Urinary bladder (tissue), 4 donors: ENCODE data around the gene AKTIP. TPM values are rescaled to one million over a fixed set of nuclear protein-coding genes. Genes with fewer than 3 reads are reported as not detected.

Source experiments
- DNase-seq: peaks from one replicate; pipeline ENCODE4 v3.0.0-alpha.2; 2015; ENCODE audit errors: extremely low spot score
- H3K27ac ChIP-seq: one replicate; pipeline ENCODE4 v1.5.1; 2013; ENCODE audit warnings: low read depth, mild to moderate bottlenecking, moderate library complexity
- H3K36me3 ChIP-seq: one replicate; pipeline ENCODE4 v1.6.1; 2013; ENCODE audit warnings: mild to moderate bottlenecking, moderate library complexity; ENCODE audit not compliant: insufficient read depth
- H3K4me1 ChIP-seq: one replicate; pipeline ENCODE4 v1.6.1; 2013; ENCODE audit warnings: mild to moderate bottlenecking, moderate library complexity; ENCODE audit not compliant: insufficient read depth
- H3K4me3 ChIP-seq: one replicate; pipeline ENCODE4 v1.5.1; 2013; ENCODE audit warnings: low read depth, low read length
- WGBS: extraction: QIAGEN DNeasy Blood & Tissue Kit; methylation state at CpG from one replicate; pipeline ENCODE4 v1.1.7; 2013; 5-methylcytosine and 5-hydroxymethylcytosine counted together
- polyA plus RNA-seq: library from polyadenylated mRNA; stranded (reverse); fragments of 200-250 nt; gene quantifications from one replicate; pipeline ENCODE4 v1.2.3, GENCODE V29; 2013
- total RNA-seq: library from RNA; depleted of rRNA; stranded (reverse); fragments of >200 nt; gene quantifications from one replicate; pipeline ENCODE4 v1.2.3, GENCODE V29; 2014
- donor health status: healthy with polysubstance abuse.
- donor health status: healthy.

AKTIP gene
- total and polyA plus RNA-seq, 2 donors: 35.9 to 45.1 TPM

- DNase-seq: no peak
- Histone ChIP-seq H3K36me3 (no peaks in the 10 kb centered on the region), H3K4me3 (no peak overlapping the region), H3K4me1 (no peaks in the 10 kb centered on the region), H3K27ac (peak overlapping the region; percentile 16)
- WGBS: 42% methylated on average over 29 of the region's 29 CpGs
These were observed 7.1 kb upstream of the AKTIP start for GRCh38 chr16:53509906-53510703.

GRCh38 chr16:53507464-53508179, 4.6 kb upstream of the AKTIP start:
- Histone ChIP-seq H3K36me3 (no peaks in the 10 kb centered on the region), H3K4me3 (no peak overlapping the region), H3K27ac (no peak overlapping the region), H3K4me1 (no peaks in the 10 kb centered on the region)
- 87% methylated on average over 12 of the region's 12 CpGs for WGBS
- DNase-seq: no peak

- H3K27ac ChIP-seq: no peak overlapping the region
- no peaks in the 10 kb centered on the region for H3K36me3 ChIP-seq
- 90% methylated on average over 3 of the region's 3 CpGs for WGBS
- no peak overlapping the region for H3K4me3 ChIP-seq
- DNase-seq: no peak
- H3K4me1 ChIP-seq: peaks cover 2% of the 10 kb centered on the region
These were observed 3.2 kb upstream of the AKTIP start for GRCh38 chr16:53506254-53506653.

- no peak overlapping the region for H3K27ac ChIP-seq
- no peaks in the 10 kb centered on the region for H3K36me3 ChIP-seq
- no peak overlapping the region for H3K4me3 ChIP-seq
- no peak for DNase-seq
- WGBS: 78% methylated on average over 7 of the region's 7 CpGs
- peaks cover 2% of the 10 kb centered on the region for H3K4me1 ChIP-seq
These were observed 1.7 kb upstream of the AKTIP start for GRCh38 chr16:53504665-53505064.

GRCh38 chr16:53503991-53504663, 1.1 kb upstream of the AKTIP start:
- peak overlapping the region; percentile 47 for H3K4me3 ChIP-seq
- no peaks in the 10 kb centered on the region for H3K36me3 ChIP-seq
- peak overlapping the region; percentile 92 for H3K27ac ChIP-seq
- H3K4me1 ChIP-seq: peaks cover 2% of the 10 kb centered on the region
- no peak for DNase-seq
- WGBS: 7% methylated on average over 15 of the region's 15 CpGs

- H3K4me3 ChIP-seq: peak overlapping the region; percentile 91
- DNase-seq: peak; percentile 100
- peaks cover 2% of the 10 kb centered on the region for H3K4me1 ChIP-seq
- H3K36me3 ChIP-seq: no peaks in the 10 kb centered on the region
- H3K27ac ChIP-seq: peak overlapping the region; percentile 92
- WGBS: under 1% methylated on average over 46 of the region's 46 CpGs
These were observed 388 bp upstream of the AKTIP start for GRCh38 chr16:53503270-53503923.

- WGBS: 57% methylated on average over 9 of the region's 9 CpGs
- Histone ChIP-seq H3K27ac (no peak overlapping the region), H3K4me3 (no peak overlapping the region), H3K4me1 (peaks cover 2% of the 10 kb centered on the region), H3K36me3 (peaks cover 4% of the 10 kb centered on the region)
- no peak for DNase-seq
These were observed 1.7 kb downstream of the AKTIP start for GRCh38 chr16:53501216-53501859.

GRCh38 chr16:53498984-53499383, 4.0 kb downstream of the AKTIP start:
- Histone ChIP-seq H3K4me3 (no peak overlapping the region), H3K27ac (no peak overlapping the region), H3K36me3 (peaks cover 4% of the 10 kb centered on the region), H3K4me1 (peaks cover 2% of the 10 kb centered on the region)
- 91% methylated on average over 4 of the region's 4 CpGs for whole genome bisulfite sequencing
- DNase-seq: no peak

GRCh38 chr16:53495325-53495724, 7.7 kb downstream of the AKTIP start:
- no peak for DNase-seq
- Histone ChIP-seq H3K4me3 (no peak overlapping the region), H3K27ac (no peak overlapping the region), H3K4me1 (no peaks in the 10 kb centered on the region), H3K36me3 (peaks cover 11% of the 10 kb centered on the region)
- WGBS: 91% methylated on average over 4 of the region's 4 CpGs

- peaks cover 11% of the 10 kb centered on the region for H3K36me3 ChIP-seq
- DNase-seq: no peak
- 92% methylated on average over 6 of the region's 6 CpGs for WGBS
These were observed 8.4 kb downstream of the AKTIP start for GRCh38 chr16:53494636-53495035.

GRCh38 chr16:53492503-53492902, 10.5 kb downstream of the AKTIP start:
- Histone ChIP-seq H3K27ac (no peak overlapping the region), H3K4me1 (no peaks in the 10 kb centered on the region), H3K4me3 (no peak overlapping the region), H3K36me3 (peaks cover 11% of the 10 kb centered on the region)
- 100% methylated on average over 1 of the region's 1 CpG for WGBS
- DNase-seq: no peak

More at GRCh38 chr16:53494636-53495035, 8.4 kb downstream of the AKTIP start:
- no peaks in the 10 kb centered on the region for H3K4me1 ChIP-seq
- H3K27ac ChIP-seq: no peak overlapping the region
- no peak overlapping the region for H3K4me3 ChIP-seq

GRCh38 chr16:53489755-53490154, 13.3 kb downstream of the AKTIP start:
- 53% methylated on average over 1 of the region's 1 CpG for WGBS
- Histone ChIP-seq H3K27ac (no peak overlapping the region), H3K36me3 (peaks cover 13% of the 10 kb centered on the region)

GRCh38 chr16:53486230-53486629, 16.8 kb downstream of the AKTIP start:
- Histone ChIP-seq H3K4me3 (no peak overlapping the region), H3K4me1 (no peaks in the 10 kb centered on the region), H3K27ac (no peak overlapping the region), H3K36me3 (peaks cover 6% of the 10 kb centered on the region)
- no peak for DNase-seq

More at GRCh38 chr16:53489755-53490154, 13.3 kb downstream of the AKTIP start:
- no peak for DNase-seq
- Histone ChIP-seq H3K4me1 (no peaks in the 10 kb centered on the region), H3K4me3 (no peak overlapping the region)
